ENCODE data around the gene MRGPRG.

The MRGPRG gene

DNA sequence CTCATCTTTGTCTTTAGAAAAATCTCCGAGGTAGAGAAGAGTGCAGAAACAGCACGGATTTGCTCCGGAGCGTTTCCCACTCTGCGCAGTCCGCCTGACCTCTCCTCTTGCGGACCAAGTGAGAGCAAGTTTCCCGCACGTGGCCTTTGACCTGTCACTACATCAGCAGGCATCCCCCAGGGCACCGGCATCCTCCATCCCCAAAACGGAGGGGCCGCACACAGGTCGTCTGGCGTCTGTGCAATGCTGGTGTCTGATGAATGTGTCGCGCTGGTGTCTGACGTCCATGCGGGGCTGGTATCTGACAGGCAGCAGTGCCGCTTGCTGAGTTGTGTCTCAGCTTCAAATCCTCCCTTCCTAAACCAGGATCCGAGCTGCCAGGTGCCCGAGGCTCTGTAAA, 14.3 kb upstream of the MRGPRG start:
- TF ChIP-seq, protein P1, sequence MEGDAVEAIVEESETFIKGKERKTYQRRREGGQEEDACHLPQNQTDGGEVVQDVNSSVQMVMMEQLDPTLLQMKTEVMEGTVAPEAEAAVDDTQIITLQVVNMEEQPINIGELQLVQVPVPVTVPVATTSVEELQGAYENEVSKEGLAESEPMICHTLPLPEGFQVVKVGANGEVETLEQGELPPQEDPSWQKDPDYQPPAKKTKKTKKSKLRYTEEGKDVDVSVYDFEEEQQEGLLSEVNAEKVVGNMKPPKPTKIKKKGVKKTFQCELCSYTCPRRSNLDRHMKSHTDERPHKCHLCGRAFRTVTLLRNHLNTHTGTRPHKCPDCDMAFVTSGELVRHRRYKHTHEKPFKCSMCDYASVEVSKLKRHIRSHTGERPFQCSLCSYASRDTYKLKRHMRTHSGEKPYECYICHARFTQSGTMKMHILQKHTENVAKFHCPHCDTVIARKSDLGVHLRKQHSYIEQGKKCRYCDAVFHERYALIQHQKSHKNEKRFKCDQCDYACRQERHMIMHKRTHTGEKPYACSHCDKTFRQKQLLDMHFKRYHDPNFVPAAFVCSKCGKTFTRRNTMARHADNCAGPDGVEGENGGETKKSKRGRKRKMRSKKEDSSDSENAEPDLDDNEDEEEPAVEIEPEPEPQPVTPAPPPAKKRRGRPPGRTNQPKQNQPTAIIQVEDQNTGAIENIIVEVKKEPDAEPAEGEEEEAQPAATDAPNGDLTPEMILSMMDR (conservative IDR thresholded peaks at IDR 0.05; ENCODE audit: low read depth, low read length) = no peak
- H3K4me3 ChIP-seq (ENCODE audit: low read length) = no peak overlapping the region
- no peak for DNase-seq (ENCODE audit: low read depth)

DNA sequence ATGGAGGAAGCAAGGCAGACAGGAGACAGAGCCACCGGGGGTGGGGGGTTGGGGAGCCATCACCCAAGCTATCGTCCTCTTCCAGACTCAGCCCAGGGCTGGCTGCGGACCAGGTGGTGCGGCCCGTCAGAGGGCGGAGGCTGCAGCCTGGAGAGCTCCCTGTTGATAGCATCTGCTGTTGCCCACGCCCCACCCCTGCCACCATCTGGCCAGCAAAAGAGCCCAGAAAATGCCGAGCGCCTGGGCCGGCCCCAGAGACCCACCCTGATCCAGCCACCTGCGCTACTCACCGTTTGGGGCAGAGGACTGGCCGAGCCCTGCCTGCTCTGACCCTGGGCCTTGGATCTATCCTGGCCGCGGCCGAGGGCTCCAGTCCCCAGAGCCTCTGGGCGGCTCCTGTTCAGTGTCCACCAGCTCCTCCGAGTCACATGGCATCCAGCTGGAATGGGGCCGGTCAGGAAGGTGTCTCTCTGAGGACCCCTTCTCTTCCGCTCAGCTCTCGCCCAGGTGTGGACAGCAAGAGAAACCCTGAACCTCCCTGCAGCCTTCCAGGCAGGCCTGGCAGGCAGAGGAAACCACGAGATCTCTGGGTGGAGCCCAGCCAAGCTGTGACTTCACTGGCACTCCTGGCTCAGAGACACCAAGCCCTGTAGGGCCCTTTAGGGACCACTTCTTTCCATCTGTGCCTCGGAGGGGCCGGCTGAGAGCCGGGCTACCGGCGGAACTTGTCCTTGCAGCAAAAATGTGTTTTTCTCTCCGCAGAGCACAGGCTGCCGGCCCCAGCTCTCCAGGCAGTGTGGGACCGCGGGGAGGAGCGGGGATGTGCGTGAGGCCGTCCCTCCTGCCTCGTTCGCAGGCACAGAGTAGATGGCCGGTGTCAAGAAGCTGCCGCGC, 13.5 kb upstream of the MRGPRG start, which contains the start of gene MRGPRE:
Gene MRGPRE, minus strand, starts transcription at position 567 of the 894 bp plus-strand sequence. CDS start 3,618 bp downstream, outside the sequence.
- no peak for DNase-seq (ENCODE audit: low read depth)
- TF ChIP-seq, protein P1 (conservative IDR thresholded peaks at IDR 0.05; ENCODE audit: low read depth, low read length) = no peak
- no peak within 1 kb of the TSS for H3K4me3 ChIP-seq (ENCODE audit: low read length)

DNA sequence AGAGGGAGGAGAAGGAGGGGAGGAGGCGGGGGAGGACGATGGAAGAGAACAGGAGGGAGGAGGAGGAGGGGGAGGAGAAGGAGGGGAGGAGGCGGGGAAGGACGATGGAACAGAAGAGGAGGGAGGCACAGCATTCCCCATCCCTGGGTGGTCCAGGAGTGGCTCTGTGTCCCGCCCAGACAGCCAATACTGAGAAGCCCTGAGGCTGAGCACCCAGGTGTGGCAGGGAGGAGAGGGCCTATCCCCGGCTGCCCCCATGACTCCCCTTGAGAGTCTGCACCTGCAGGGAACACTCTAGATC, 12.9 kb upstream of the MRGPRG start:
- H3K4me3 ChIP-seq (ENCODE audit: low read length) = no peak overlapping the region
- DNase-seq (ENCODE audit: low read depth) = no peak
- TF ChIP-seq, protein P1 (conservative IDR thresholded peaks at IDR 0.05; ENCODE audit: low read depth, low read length) = no peak

DNA sequence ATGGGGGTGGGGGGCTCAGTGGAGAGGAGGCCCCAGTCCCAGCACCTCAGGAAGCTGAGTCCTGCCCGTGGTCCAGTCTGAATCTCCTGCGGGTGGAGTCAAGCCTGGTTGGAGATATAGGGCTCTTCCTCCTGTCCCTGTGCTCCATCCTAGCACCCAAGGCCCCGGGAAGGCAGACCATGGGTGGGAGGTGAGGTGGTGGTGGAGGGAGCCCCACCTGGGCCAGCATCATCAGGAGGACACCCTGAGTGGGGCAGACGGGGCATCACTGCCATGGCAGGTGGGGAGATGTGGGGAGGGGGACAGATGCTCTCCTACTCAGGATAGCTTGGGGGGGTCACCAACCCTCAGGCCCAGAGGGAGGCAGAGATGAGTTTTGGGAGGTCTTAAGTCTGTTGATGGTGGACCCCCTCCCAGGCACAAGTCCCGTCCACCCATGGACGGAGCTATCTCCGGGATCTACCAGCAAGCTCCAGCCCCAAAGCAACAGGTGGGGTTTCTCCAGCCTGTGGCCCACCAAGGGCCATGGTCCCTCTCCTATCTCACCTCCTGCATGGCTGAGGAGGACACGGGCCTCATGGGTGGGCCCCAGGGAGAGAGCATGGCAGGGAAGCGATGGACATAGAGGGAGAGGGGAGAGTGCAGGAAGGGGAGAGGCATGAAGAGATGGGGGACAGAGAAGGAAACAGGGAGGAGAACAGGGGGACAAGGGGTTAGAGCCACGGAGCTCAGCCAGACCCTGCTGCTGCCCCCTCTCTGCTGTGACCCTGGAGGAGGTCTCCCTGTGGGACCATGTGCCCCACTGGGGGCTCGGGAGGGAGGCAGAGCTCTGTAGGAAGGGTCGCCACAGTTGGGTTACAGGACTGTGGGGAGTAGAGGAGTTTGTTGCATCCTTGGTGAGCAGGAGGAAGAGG, 12.3 kb upstream of the MRGPRG start:
- no peak for DNase-seq (ENCODE audit: low read depth)
- TF ChIP-seq, protein P1 (conservative IDR thresholded peaks at IDR 0.05; ENCODE audit: low read depth, low read length) = no peak
- H3K4me3 ChIP-seq (ENCODE audit: low read length) = no peak overlapping the region

DNA sequence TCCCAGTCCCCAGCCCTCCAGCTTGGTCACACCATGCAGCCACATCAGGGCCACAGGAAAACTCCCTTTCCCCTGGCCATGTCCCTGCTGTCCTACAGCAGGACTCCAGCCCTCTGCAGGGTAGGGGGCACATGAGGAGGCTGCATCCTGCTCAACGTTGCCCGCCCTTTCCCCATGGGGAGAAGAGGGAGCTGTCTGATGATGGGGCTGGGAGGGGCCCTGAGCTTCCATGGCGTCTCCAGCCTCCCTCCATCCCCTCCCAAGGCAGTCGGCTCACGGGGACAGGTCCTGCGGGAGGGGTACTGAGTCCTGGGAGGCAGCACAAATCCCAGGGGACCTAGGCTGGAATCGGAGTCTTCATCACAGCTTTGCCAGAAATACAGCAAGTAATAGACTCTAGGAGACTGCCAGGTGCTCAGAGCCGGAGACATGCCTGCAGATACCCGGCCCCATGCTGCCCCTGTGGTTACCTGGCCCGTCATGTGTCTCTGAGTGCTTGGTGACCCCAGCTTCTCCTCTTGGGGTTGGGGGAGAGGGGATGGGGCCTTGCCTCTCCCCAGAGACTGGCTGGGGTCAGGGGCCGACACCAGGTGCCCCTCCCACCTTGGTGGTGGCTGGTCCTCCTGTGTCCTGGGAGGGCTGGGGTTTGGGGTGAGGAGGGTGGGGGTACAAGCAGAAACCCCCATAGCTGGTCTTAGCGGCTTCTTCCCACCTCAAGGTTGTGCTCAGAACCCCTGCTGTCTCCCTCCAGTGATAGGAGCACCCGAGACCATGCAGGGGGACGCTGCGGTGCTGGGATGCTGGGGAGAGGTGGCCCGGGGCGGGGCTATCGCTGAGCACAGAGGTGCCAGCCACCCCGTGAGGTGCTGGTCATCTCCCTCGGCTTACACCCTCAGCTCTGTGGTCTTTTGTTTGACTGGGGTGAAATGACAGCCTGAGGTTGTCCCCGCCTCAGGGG, 11.3 kb upstream of the MRGPRG start:
- TF ChIP-seq, protein P1 (conservative IDR thresholded peaks at IDR 0.05; ENCODE audit: low read depth, low read length) = no peak
- no peak for DNase-seq (ENCODE audit: low read depth)
- no peak overlapping the region for H3K4me3 ChIP-seq (ENCODE audit: low read length)

DNA sequence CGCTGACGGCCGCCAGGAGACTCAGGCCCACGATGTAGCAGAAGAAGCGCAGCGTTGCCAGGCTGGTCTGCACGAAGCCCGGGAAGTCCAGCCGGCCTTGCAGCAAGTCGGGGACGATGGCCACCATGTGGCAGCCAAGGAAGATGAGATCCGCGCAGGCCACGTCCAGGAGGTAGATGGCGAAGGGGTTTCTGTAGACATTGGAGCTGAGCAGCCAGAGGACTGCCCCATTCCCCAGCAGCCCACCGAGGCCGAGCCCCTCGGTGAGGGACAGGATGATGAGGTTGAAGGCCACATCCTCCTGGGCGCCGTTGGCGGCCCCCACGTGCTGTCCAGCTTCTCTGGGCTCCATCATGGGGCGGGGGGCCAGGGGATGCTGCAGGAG, 9.8 kb upstream of the MRGPRG start:
- TF ChIP-seq, protein P1 (conservative IDR thresholded peaks at IDR 0.05; ENCODE audit: low read depth, low read length) = no peak
- no peak for DNase-seq (ENCODE audit: low read depth)
- H3K4me3 ChIP-seq (ENCODE audit: low read length) = no peak overlapping the region
